Measurements from ENCODE around the gene ST6GALNAC4.
A peak's percentile ranks its signal among the peaks of the same experiment; 100 is the strongest.

The ST6GALNAC4 gene

DNA sequence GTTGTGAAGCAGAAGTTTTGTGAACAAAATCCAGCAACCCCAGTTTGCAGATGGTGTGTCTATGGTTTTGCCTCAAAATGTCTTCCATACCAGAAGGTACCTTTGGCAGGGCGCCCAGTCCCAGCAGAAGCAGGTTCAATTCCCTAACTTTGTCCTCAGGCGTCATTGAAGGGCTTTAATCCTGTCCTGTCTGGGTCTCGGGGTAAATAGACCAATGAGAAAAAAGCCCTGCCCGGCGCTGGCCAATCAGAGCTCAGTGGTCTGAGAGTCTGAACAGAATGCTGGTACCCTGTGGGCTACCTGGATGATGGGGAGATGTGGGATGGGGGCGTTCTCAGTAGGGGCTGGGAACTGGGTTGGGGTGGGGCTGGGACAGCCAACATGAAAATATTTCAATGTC lies 6.2 kb upstream of the ST6GALNAC4 start:
- no peak overlapping the region for H3K27ac ChIP-seq
- TF ChIP-seq, protein P1, sequence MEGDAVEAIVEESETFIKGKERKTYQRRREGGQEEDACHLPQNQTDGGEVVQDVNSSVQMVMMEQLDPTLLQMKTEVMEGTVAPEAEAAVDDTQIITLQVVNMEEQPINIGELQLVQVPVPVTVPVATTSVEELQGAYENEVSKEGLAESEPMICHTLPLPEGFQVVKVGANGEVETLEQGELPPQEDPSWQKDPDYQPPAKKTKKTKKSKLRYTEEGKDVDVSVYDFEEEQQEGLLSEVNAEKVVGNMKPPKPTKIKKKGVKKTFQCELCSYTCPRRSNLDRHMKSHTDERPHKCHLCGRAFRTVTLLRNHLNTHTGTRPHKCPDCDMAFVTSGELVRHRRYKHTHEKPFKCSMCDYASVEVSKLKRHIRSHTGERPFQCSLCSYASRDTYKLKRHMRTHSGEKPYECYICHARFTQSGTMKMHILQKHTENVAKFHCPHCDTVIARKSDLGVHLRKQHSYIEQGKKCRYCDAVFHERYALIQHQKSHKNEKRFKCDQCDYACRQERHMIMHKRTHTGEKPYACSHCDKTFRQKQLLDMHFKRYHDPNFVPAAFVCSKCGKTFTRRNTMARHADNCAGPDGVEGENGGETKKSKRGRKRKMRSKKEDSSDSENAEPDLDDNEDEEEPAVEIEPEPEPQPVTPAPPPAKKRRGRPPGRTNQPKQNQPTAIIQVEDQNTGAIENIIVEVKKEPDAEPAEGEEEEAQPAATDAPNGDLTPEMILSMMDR (IDR thresholded peaks at IDR 0.05), result no peak
- TF ChIP-seq ZFX (IDR thresholded peaks at IDR 0.05; ENCODE audit: borderline replicate concordance), result no peak

DNA sequence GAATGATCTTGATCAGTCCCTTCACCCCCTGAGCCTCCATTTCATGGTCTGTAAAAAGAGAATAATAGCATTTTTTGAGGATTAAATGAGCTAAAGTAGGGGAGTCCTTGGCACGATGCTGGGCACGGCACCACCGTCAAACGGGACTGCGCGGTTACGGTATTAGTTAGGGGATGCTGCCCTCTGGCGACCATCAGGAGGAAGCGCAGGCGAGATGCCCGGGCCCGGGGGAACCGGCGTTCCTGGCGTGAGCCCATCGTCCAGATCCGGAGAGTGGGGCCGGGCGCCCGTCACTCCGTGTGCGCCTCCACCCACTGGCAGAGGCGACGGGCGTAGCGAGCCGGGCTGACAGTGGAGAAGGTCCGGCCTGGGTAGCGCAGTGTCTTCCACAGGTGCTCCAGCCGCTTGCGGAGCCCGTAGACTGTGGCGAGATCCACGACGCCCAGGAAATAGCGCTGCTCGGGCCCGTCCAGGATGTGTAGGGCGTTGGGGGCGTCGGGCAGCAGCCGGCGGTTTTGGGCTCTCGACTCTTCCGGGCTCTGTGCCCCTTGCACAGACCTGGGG lies 4.8 kb upstream of the ST6GALNAC4 start:
- H3K27ac ChIP-seq, result no peak overlapping the region

GRCh38 chr9:127920794-127921193 lies 4.0 kb upstream of the ST6GALNAC4 start:
- H3K27ac ChIP-seq, result no peak overlapping the region
- TF ChIP-seq, protein P1 (IDR thresholded peaks at IDR 0.05), result no peak
- no peak for TF ChIP-seq ZFX (IDR thresholded peaks at IDR 0.05; ENCODE audit: borderline replicate concordance)

More for the DNA sequence above, 4.8 kb upstream of the ST6GALNAC4 start:
- TF ChIP-seq, protein P1 (IDR thresholded peaks at IDR 0.05), result peak; percentile 84
- no peak for TF ChIP-seq ZFX (IDR thresholded peaks at IDR 0.05; ENCODE audit: borderline replicate concordance)

DNA sequence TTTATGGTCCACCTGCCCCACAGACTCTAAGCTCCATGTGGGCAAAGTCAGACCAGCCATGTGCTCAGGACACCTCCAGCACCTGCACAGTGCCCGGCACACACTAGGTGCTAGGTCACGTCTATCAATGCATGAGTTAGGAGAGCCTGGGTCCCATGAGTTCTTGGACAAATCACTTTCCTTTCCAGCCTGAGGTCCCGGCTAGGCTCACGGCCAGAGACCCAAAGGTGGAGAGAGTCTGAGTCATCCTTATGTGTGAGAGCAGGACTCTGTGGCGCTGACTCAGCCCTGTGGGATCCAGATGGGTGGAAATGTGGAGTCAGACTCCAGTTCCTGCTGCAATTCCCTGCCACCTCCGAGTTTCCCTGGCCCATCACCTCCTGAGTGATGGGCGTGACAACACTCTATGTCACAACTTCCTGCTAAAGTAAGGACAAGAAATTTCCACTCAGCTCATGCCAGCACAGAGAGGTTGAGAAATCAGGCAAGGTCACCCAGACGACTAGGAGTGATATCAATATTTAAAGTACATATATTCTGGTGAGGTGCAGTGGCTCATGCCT lies 2.5 kb upstream of the ST6GALNAC4 start:
- H3K27ac ChIP-seq, result no peak overlapping the region
- TF ChIP-seq, protein P1 (IDR thresholded peaks at IDR 0.05), result no peak
- no peak for TF ChIP-seq ZFX (IDR thresholded peaks at IDR 0.05; ENCODE audit: borderline replicate concordance)

DNA sequence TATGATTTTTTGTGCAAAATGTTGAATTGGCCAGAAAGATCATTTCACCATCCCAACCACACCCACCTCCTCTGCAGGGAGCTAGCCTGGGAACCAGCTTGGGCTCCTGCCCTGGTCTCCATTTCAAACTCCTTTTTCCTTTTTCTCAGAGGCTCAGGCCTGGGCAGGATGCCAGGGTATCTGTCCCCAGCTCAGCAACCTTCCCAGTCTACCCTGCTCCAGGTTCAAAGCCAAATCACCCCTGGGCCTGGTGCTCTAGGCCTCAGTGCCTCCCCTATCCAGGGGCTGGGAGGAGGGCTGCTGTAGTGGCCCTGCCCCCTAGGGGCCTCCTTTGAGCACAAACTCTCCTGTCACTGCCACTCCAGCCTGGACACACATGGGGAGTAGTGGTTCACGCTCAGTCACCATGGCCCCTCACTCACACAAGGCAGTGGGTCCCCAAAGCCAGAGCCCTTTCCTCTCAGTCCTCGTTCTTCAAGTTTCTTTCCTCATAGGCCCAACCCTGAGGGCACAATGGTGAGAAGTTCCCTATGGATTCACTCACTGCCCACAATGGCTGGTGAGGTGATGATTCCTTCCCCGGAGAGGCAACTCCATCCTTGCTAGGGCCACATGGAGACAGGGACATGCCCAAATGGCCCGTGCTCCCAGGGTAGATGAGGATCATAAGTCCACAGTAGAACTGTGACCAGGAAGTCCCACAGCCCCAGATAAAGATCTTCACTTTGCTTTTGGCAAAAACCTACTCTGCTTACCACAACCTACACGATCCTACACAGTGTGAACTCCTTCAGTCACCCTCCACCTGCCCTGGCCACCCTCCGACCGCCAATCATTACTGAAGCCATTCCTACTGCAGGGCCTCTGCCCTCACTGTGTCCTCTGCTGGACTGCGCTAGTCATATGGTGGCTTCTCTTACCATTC lies 1.6 kb upstream of the ST6GALNAC4 start:
- no peak overlapping the region for H3K27ac ChIP-seq
- TF ChIP-seq ZFX (IDR thresholded peaks at IDR 0.05; ENCODE audit: borderline replicate concordance), result no peak
- TF ChIP-seq, protein P1 (IDR thresholded peaks at IDR 0.05), result peak; percentile 33

GRCh38 chr9:127917603-127918002 lies 762 bp upstream of the ST6GALNAC4 start:
- H3K27ac ChIP-seq, result no peak overlapping the region
- no peak for TF ChIP-seq ZFX (IDR thresholded peaks at IDR 0.05; ENCODE audit: borderline replicate concordance)
- TF ChIP-seq, protein P1 (IDR thresholded peaks at IDR 0.05), result no peak
